Frontal cortex (tissue), 4 donors: ENCODE results near the gene CDH8. TPM values are rescaled to one million over a fixed set of nuclear protein-coding genes. Genes with fewer than 3 reads are reported as not detected.

Experiments
- DNase-seq, 2 donors: peaks; one replicate each; pipeline ENCODE4 v3.0.0; 2012; ENCODE audit warnings: low spot score in 2 of 2
- FAIRE-seq: peaks from 2 replicates; lab custom pipeline; 2012; peaks lifted over from hg19 to GRCh38; lab: Jason Lieb, UNC
- total RNA-seq: library from RNA; depleted of rRNA; stranded (reverse); fragments of >200 nt; gene quantifications from one replicate; pipeline ENCODE4 v1.2.3, GENCODE V29; 2014
- donor health status: control.
- donor health status: control.
- donor health status: control.

CDH8 gene
- total RNA-seq, 1 donor from 2014 or later: 39.9 TPM

DNA sequence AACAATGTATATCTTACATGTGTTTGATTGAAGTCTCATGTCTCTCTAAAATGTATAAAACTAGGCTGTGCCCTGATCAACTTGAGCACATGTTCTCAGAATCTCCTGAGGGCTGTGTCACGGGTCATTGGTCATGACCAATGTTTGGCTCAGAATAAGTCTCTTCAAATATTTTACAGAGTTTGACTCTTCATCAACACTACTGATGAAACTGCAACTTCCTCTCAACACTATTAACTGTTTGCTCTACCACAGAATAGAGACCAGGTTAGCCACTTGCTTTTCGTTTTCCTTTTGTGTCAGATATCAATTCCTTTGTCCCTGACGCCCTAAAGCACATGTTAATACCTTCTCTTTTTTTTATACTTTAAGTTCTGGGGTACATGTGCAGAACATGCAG lies 358.1 kb downstream of the CDH8 start:
- FAIRE-seq (no peak), DNase-seq (no peak)

DNA sequence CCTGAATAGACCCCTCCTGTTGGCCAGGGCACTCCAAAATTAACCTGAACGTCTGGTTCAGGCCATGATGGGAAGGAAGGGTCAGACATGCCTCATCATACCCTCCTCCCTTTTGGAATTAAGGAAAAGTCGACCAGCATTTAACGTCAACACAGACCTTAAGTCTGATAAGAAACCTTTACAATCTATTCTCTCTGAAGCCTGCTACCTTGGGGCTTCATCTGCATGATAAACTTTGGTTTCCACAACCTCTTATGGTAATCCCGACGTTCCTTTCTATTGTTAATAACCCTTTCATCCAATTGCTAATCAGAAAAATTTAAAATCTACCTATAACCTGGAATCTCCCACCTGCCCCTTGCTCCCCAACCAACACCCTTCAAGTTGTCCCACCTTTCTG lies 358.5 kb downstream of the CDH8 start:
- DNase-seq (no peak), FAIRE-seq (no peak)

DNA sequence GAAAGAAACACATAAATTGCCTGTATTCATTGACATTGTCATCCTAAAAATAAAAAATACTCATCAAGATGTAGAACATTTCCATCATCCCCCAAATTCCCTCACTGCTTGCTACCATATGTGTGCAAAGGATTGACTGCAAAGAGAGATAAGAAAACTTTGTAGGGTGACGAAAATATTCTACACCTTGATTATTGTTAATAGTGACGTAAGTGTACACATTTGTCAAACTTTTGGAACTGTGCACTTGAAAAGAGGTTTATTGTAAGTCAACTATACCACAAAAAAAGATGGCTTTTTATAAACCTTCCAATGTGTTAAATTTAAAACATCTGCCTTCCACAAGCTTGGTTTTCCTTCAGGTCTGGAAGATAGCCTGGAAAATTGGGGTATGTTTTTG lies 359.5 kb downstream of the CDH8 start:
- FAIRE-seq: no peak
- DNase-seq: no peak

DNA sequence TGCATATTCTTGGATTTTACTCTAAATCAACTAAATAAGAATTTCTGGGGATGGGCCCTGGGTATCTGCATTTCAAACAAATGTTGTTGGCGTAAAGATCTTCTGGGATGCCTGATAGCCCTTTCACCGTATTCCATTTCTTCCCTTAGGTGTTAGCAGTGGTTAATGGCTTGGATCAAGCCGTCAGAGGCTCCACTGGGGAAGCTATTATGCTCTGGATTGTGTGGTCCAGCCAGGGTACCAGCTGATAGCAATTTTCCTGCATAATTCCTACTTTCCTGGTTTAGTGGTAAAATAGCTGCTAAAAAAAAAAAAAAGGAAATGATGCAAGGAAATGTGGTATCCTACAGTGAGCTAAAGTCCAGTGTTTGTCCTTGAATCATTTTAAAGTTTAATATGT lies 365.1 kb downstream of the CDH8 start:
- DNase-seq (no peak), FAIRE-seq (no peak)

DNA sequence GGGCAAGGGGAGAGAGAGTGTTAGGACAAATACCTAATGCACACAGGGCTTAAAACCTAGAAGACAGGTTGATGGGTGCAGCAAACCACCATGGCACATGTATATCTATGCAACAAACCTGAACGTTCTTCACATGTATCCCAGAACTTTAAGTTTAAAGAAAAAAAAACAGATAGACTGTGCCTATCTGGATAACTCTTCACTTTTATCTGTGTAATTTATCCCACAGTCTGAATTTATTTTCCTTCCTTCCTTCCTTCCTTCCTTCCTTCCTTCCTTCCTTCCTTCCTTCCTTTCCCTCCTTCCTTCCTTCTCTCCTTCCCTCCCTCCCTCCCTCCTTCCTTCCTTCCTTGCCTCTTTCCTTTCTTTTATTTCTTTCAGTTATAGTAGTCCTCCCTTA lies 370.7 kb downstream of the CDH8 start:
- DNase-seq: no peak
- no peak for FAIRE-seq

DNA sequence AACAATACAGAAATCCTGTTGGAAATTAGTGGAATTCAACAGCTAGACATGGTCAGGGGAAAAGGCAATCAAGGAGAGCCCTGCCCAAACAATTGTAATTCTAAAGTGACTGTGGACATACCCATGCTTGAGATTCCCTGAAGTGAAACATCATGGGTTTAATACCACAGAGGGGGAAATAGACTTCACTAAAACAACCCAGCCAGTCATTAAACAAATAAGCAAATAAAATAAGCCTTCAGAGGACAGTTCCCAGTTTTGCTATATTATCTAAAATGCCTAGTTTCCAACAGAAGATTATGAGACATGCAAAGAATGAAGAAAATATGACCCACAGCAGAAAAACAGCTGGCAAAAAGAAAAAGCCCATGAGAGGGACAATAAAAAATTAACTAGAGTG lies 376.3 kb downstream of the CDH8 start:
- DNase-seq (no peak), FAIRE-seq (no peak)

DNA sequence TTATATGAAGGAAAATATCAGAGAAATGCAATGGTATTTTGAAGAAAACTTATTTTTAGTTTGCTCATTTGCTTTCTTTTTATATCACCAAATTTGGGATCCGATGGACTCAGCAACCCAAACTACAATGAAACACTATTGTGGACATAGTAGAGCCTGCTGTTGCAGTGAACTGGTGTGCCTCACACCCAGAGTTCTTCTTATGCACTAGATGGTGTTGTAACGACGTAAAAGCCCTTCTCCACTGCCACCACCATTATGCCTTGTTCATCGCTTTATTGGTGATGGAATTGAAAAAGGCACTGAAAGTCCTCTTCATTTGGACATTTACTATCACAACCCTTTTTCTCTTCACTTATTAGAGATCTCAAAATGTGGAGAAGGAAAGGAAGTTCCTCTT lies 381.3 kb downstream of the CDH8 start:
- DNase-seq (peak in 1 of 2 donors; percentile 1), FAIRE-seq (peak; percentile 71)

DNA sequence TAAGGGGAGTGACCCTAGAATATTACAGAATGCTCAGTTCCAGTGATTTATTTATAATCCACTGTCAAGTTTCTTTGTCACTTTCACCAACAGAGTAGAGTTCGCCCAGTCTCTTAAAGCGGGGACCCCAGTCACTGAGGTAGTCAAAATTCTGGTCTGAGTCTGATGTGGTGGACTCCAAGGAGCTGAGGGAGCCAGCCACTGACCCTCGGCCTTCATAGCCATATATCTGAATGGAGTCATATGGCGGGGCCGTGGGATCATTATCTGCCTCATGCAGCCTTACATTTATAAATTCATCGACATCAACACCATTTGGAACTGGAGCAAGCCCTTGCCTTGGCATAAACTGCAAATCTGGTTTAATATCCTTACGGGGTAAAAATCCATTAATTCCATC lies 382.7 kb downstream of the CDH8 start:
- FAIRE-seq (no peak), DNase-seq (no peak)

DNA sequence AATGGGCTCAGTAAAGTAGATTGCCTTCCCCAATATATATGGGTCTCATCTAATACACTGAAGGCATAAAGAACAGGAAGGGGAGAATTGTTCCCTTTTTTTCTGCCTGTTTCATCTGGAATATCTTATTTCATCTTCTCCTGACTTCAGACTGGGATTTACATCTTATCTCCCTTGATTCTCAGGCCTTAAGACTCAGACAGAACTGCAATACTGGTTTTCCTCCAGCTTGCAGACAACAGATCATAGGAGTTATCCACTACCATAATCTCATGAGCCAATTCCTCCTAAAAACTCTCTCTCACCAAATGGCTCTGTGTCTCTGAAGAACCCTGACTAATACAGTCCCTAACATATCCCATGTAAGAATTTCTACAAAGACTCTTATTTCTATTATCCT lies 390.7 kb downstream of the CDH8 start:
- FAIRE-seq (no peak), DNase-seq (no peak)

DNA sequence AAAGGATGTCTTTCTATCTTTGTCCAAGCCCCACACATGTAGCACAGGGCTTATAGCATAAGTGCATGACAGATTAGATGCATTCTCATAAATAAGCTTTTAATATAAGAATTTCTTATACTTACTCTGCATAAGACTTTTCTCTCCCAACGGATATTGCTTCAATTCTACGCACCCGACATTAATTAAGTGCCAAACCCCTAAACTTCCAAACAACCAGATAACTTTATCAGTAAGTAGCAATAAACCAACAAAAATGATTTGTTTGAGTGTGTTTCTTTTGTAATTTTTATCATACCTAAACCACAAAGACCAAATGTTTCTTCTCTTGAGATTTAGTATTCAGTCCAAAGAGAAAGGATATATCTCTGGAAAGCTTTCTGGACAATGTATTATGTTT lies 391.5 kb downstream of the CDH8 start:
- DNase-seq: no peak
- FAIRE-seq: no peak

DNA sequence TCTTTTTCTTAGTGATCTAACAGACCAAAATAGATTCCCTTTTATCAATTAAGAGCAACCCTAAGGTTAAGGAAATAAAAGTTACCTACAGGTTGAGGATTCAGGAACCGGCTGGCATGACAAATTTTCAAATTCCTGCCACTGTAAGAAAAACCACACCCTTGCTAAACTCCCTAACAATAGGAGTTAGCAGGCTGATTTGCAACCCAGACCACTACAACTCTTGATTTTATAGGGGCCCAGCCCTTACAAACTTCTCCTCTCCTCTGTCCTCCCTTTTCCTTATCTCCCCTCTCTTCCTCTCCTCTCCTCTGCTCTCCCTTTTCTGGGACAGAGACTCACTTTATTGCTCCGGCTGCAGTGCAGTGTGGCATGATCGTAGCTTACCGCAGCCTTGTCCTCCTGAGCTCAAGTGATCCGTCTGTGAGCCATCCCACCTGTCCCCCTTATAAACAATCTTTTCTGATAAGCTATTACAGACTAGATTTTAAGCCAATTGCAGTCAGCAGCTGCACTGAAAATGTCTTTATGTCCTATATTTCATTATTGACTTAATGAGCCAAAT lies 418.9 kb downstream of the CDH8 start:
- DNase-seq (no peak), FAIRE-seq (no peak)

DNA sequence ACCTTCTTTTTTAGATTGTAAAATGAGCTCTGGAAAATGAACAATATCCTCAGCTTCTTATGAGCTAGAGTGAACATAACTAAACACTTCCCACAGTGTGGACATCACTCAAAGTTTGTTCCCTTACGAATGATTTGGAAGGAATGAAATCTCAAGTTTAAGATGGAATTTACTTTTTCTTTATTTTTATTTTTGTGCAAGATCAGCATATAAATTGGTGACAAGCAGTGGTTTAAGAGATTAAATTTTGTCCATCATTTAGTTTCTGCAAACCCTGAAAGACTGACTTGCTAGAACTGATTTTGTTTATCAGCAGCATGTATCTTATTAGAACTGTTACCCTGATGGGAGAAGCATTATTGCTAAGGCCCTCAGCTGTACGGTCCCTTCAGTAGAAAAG lies 420.1 kb downstream of the CDH8 start:
- no peak for DNase-seq
- no peak for FAIRE-seq

DNA sequence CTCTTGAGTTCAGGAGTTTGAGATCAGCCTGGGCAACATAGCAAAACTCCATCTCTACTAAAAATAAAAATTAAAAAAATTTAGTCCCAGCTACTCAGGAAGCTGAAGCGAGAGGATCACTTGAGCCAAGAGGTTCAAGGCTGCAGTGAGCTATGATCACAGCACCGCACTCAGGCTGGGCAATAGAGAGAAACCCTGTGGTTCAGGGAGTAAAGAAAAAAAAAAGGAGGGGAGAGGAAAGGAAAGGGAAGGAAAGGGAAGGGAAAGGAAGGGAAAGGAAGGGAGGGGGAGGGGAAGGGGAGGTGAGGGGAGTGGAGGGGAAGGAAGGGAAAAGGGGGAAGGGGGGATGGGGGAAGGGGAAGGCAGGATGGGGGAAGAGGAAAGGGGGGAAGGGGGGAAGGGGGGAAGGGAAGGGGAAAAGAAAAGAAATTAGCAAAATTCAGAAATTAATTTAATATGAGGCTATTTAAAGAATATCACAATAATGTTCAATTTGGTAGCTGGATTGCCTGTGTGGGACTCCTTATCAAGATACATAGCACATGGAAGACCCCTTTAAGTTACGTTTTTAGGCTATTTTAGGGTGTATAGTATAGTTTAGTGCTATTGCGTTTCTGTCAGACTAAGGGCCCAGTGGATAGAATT lies 424.3 kb downstream of the CDH8 start:
- DNase-seq: no peak
- no peak for FAIRE-seq

DNA sequence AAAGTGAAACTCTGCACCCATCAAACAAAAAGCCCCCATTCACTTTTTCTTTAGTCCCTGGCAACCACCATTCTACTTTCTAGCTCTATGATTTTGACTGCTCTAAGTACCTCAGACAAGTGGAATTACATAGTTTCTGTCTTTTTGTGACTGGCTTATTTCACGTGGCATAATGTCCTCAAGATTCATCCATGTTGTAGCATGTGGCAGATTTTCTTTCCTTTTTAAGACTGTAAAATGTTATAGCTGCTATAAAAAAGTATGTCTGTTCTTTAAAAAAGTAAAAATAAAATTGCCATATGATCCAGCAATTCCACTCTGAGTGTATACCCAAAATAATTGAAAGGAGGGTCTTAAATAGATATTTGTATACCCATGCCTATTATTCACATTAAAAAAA lies 429.7 kb downstream of the CDH8 start:
- FAIRE-seq (no peak), DNase-seq (no peak)
